GM23338 (cell line): ENCODE data around the gene HNRNPF. TPM values are rescaled to one million over a fixed set of nuclear protein-coding genes. Genes with fewer than 3 reads are reported as not detected.

Experiments
- ATAC-seq: fragments of 200-7000 bp; cut with Tn5 transposase; 3 replicates; pipeline ENCODE4 v1.9.1; 2020
- DNase-seq: peaks from one replicate; pipeline ENCODE4 v3.0.0-alpha.2; 2015; ENCODE audit warnings: low spot score
- H2AFZ ChIP-seq: fragments of 200-600 bp; sonication (generic); 2 replicates; pipeline ENCODE4 v1.8.0; 2016; ENCODE audit warnings: antibody characterized with exemption, mild to moderate bottlenecking, moderate library complexity
- H3F3A ChIP-seq: fragments of 200-600 bp; sonication (generic); replicated peaks from 2 replicates; pipeline ENCODE4 v1.8.0; 2017; ENCODE audit warnings: antibody characterized with exemption, mixed run types, low read depth
- H3K27ac ChIP-seq: fragments of 200-600 bp; sonication (generic); 2 replicates; pipeline ENCODE4 v1.6.1; 2016; ENCODE audit warnings: low read depth
- H3K27me3 ChIP-seq: fragments of 200-600 bp; sonication (generic); 2 replicates; pipeline ENCODE4 v1.8.0; 2016; ENCODE audit warnings: mild to moderate bottlenecking, mixed run types, moderate library complexity; ENCODE audit not compliant: insufficient read depth
- H3K36me3 ChIP-seq: fragments of 200-600 bp; sonication (generic); 2 replicates; pipeline ENCODE4 v1.8.0; 2016; ENCODE audit warnings: mild to moderate bottlenecking; ENCODE audit not compliant: insufficient read depth
- H3K4me1 ChIP-seq: fragments of 200-600 bp; sonication (generic); 2 replicates; pipeline ENCODE4 v1.8.0; 2016; ENCODE audit warnings: mild to moderate bottlenecking, moderate library complexity; ENCODE audit not compliant: insufficient read depth
- H3K4me2 ChIP-seq: fragments of 200-600 bp; sonication (generic); 2 replicates; pipeline ENCODE4 v1.7.1; 2017; ENCODE audit warnings: mixed run types
- H3K4me3 ChIP-seq: fragments of 200-600 bp; sonication (generic); 2 replicates; pipeline ENCODE4 v1.6.1; 2016; ENCODE audit warnings: mixed run types
- H3K79me2 ChIP-seq: fragments of 200-600 bp; sonication (generic); replicated peaks from 2 replicates; pipeline ENCODE4 v1.8.0; 2017; ENCODE audit warnings: mild to moderate bottlenecking; ENCODE audit not compliant: insufficient read depth
- H3K9me2 ChIP-seq: fragments of 200-600 bp; sonication (generic); 2 replicates; pipeline ENCODE4 v1.8.0; 2017; ENCODE audit not compliant: insufficient read depth
- H4K20me1 ChIP-seq: fragments of 200-600 bp; sonication (generic); replicated peaks from 2 replicates; pipeline ENCODE4 v1.8.0; 2017; ENCODE audit warnings: mild to moderate bottlenecking; ENCODE audit not compliant: insufficient read depth
- H3K27ac Mint-ChIP-seq: 2 replicates; pipeline ENCODE4 v1.8.0; 2020; ENCODE audit warnings: inconsistent platforms, mild to moderate bottlenecking, moderate library complexity, mixed read lengths
- H3K27me3 Mint-ChIP-seq: 3 replicates; pipeline ENCODE4 v1.8.0; 2022; ENCODE audit warnings: low read depth, mild to moderate bottlenecking, moderate library complexity, mixed read lengths, inconsistent platforms; ENCODE audit not compliant: insufficient read depth, poor library complexity
- H3K36me3 Mint-ChIP-seq: 3 replicates; pipeline ENCODE4 v1.8.0; 2021; ENCODE audit warnings: low read depth, mild to moderate bottlenecking, inconsistent platforms, moderate library complexity, mixed read lengths
- H3K4me1 Mint-ChIP-seq: 3 replicates; pipeline ENCODE4 v1.8.0; 2020; ENCODE audit warnings: mild to moderate bottlenecking, inconsistent platforms, mixed read lengths
- H3K4me3 Mint-ChIP-seq: 3 replicates; pipeline ENCODE4 v1.8.0; 2021; ENCODE audit warnings: moderate library complexity, mild to moderate bottlenecking, inconsistent platforms, mixed read lengths
- H3K9me3 Mint-ChIP-seq: 3 replicates; pipeline ENCODE4 v1.8.0; 2020; ENCODE audit warnings: moderate library complexity, mild to moderate bottlenecking, inconsistent platforms, mixed read lengths
- CREB1 ChIP-seq: fragments of 250-450 bp; sonication (Bioruptor Pico); IDR thresholded peaks from 2 replicates; pipeline ENCODE4 v1.5.0; 2020; ENCODE audit warnings: low read depth, mild to moderate bottlenecking, moderate library complexity
- EZH2 ChIP-seq: fragments of 200-600 bp; sonication (generic); IDR thresholded peaks from one replicate; pipeline ENCODE4 v1.8.0; 2017; ENCODE audit warnings: antibody characterized with exemption, mild to moderate bottlenecking, low read depth; ENCODE audit not compliant: unreplicated experiment
- POLR2AphosphoS5 ChIP-seq: IDR thresholded peaks from 2 replicates; pipeline ENCODE4 v1.6.1; 2016; ENCODE audit warnings: antibody characterized with exemption, low read depth
- REST ChIP-seq: IDR thresholded peaks from one replicate; pipeline ENCODE4 v1.6.1; 2018; ENCODE audit warnings: antibody characterized with exemption; ENCODE audit not compliant: unreplicated experiment
- STAT1 ChIP-seq: IDR thresholded peaks from one replicate; pipeline ENCODE4 v1.6.1; 2016; ENCODE audit warnings: antibody characterized with exemption; ENCODE audit not compliant: unreplicated experiment
- ZNF462 ChIP-seq: fragments of 250-450 bp; sonication (Bioruptor Pico); IDR thresholded peaks from 2 replicates; pipeline ENCODE4 v1.5.0; 2020; ENCODE audit warnings: mild to moderate bottlenecking, moderate library complexity
- polyA plus RNA-seq: library from polyadenylated mRNA; unstranded; fragments of >200 nt; fragmentation: Nextera tagmentation; extraction: Ambion mirVana; gene quantifications from 2 replicates; pipeline ENCODE4 v1.2.1, GENCODE V29; 2016
- total RNA-seq: library from RNA; depleted of rRNA; stranded (reverse); fragments of >200 nt; shearing (Covaris generic); gene quantifications from 2 replicates; pipeline ENCODE4 v1.2.3, GENCODE V29; 2014
- TF ChIP-seq, protein P1 (sequence below): IDR thresholded peaks from 2 replicates; pipeline ENCODE4 v1.6.1; 2016; ENCODE audit warnings: antibody characterized with exemption

Gene HNRNPF
- total and polyA plus RNA-seq, 2 experiments from 2014 or later, result 210 to 378 TPM

DNA sequence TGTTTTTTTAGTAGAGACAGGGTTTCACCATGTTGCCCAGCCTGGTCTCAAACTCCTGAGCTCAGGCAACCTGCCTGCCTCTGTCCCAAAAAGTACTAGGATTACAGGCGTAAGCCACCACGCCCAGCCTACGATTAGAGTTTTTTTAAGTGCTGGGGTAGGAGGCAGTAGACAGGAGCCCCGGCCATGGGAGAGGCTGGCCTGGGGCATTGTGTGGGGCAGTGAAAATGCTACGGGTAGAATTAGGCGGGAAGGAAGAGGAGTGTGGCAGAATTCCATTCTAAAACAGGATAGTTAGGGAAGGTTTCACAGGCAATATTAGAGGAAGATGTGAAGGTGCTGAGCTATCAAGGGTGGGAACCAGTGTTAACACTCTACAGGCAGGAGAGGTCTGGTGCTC, 68.9 kb downstream of the HNRNPF start (continued):
- TF ChIP-seq REST (no peak), EZH2 (no peak), CREB1 (CRISPR knock-in tag) (no peak)

DNA sequence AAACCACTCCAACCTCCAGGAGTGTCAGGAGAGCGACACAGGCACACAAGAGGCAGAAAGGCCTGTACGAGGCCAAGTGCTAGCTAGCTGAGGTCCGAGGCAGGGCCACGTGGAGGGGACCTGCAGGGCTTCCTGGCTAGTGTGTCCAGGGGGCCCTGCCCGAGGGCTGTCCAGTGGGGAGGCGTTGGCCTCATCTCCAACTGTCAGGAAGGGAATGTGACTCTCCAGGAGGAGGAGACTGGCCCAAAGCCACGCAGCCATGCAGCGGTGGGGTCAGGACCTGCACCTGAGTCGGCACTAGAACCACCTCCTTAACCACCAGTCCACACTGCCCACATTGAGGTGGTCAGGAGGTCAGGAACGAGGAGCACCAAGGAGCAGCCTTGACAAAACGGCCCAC, 69.8 kb downstream of the HNRNPF start:
- Mint-ChIP-seq H3K4me3 (no peak overlapping the region), H3K9me3 (no peaks in the 10 kb centered on the region), H3K36me3 (no peaks in the 10 kb centered on the region), H3K4me1 (peaks cover 12% of the 10 kb centered on the region), H3K27me3 (peaks cover 14% of the 10 kb centered on the region), H3K27ac (no peak overlapping the region)
- H4K20me1 ChIP-seq, result no peaks in the 10 kb centered on the region
- H3K27ac ChIP-seq, result no peak overlapping the region
- no peak overlapping the region for H3K4me3 ChIP-seq
- peaks cover 3% of the 10 kb centered on the region; the same call in 1 of the 2 replicates for H3F3A ChIP-seq
- DNase-seq, result no peak
- no peak overlapping the region for H2AFZ ChIP-seq
- no peaks in the 10 kb centered on the region for H3K9me2 ChIP-seq
- TF ChIP-seq POLR2AphosphoS5, result no peak
- TF ChIP-seq, protein P1, sequence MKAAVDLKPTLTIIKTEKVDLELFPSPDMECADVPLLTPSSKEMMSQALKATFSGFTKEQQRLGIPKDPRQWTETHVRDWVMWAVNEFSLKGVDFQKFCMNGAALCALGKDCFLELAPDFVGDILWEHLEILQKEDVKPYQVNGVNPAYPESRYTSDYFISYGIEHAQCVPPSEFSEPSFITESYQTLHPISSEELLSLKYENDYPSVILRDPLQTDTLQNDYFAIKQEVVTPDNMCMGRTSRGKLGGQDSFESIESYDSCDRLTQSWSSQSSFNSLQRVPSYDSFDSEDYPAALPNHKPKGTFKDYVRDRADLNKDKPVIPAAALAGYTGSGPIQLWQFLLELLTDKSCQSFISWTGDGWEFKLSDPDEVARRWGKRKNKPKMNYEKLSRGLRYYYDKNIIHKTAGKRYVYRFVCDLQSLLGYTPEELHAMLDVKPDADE, result no peak
- no peak overlapping the region for H3K4me2 ChIP-seq
- peaks cover 17% of the 10 kb centered on the region for H3K4me1 ChIP-seq
- H3K79me2 ChIP-seq, result no peaks in the 10 kb centered on the region
- H3K27me3 ChIP-seq, result no peaks in the 10 kb centered on the region
- ATAC-seq, result no peak
- H3K36me3 ChIP-seq, result no peaks in the 10 kb centered on the region

GRCh38 chr10:43338117-43338516, 70.9 kb downstream of the HNRNPF start:
- Mint-ChIP-seq H3K27me3 (peaks cover 15% of the 10 kb centered on the region), H3K4me3 (no peak overlapping the region)
- peak; percentile 54 for DNase-seq
- TF ChIP-seq ZNF462 (no peak), CREB1 (CRISPR knock-in tag) (no peak), STAT1 (no peak), POLR2AphosphoS5 (no peak)

More at GRCh38 chr10:43338117-43338516, 70.9 kb downstream of the HNRNPF start:
- H3K27ac Mint-ChIP-seq, result no peak overlapping the region
- peak; percentile 81 for ATAC-seq
- H3K9me3 Mint-ChIP-seq, result no peaks in the 10 kb centered on the region
- no peaks in the 10 kb centered on the region for H3K36me3 Mint-ChIP-seq
- H3K4me3 ChIP-seq, result no peak overlapping the region
- no peaks in the 10 kb centered on the region for H3K36me3 ChIP-seq
- H3K27me3 ChIP-seq, result no peaks in the 10 kb centered on the region
- H3K79me2 ChIP-seq, result no peaks in the 10 kb centered on the region
- H4K20me1 ChIP-seq, result no peaks in the 10 kb centered on the region
- peaks cover 12% of the 10 kb centered on the region for H3K4me1 Mint-ChIP-seq
- H3K4me2 ChIP-seq, result peak overlapping the region; percentile 50; the same call in 1 of the 2 replicates
- peaks cover 17% of the 10 kb centered on the region for H3K4me1 ChIP-seq
- H3K27ac ChIP-seq, result peak overlapping the region; percentile 93
- H3F3A ChIP-seq, result peaks cover 3% of the 10 kb centered on the region; the same call in 1 of the 2 replicates
- peak overlapping the region; percentile 84 for H2AFZ ChIP-seq
- H3K9me2 ChIP-seq, result no peaks in the 10 kb centered on the region
